PFSK-1 (cell line): ENCODE results near the gene ELMO1.

Experiments used
- FOXP2 ChIP-seq: optimal IDR thresholded peaks from 2 replicates; pipeline ENCODE3; 2011; ENCODE audit warnings: borderline replicate concordance, control low read depth, inconsistent platforms; ENCODE audit not compliant: insufficient read depth; ENCODE audit errors: extremely low read length, extremely low read depth
- POLR2AphosphoS5 ChIP-seq: IDR thresholded peaks from 2 replicates; pipeline ENCODE4 v1.6.1; 2012; ENCODE audit warnings: low read depth, mild to moderate bottlenecking, control low read depth, low read length, moderate library complexity
- REST ChIP-seq, 2 experiments: IDR thresholded peaks; 2 replicates each; pipeline versions ENCODE4 v1.6.1 to v1.8.0; 2011 to 2012; ENCODE audit warnings: low read depth in 2 of 2, low read length in 2 of 2, control low read depth in 1 of 2, inconsistent platforms in 1 of 2, mild to moderate bottlenecking in 1 of 2, moderate library complexity in 1 of 2; ENCODE audit not compliant: insufficient read depth in 1 of 2
- SIN3A ChIP-seq: IDR thresholded peaks from 2 replicates; pipeline ENCODE4 v1.6.1; 2012; ENCODE audit warnings: mild to moderate bottlenecking, low read length, moderate library complexity, borderline replicate concordance; ENCODE audit not compliant: insufficient read depth
- TAF1 ChIP-seq: IDR thresholded peaks from 2 replicates; pipeline ENCODE4 v1.6.1; 2012; ENCODE audit warnings: low read length, control low read depth, borderline replicate concordance; ENCODE audit not compliant: insufficient read depth

The ELMO1 gene

DNA sequence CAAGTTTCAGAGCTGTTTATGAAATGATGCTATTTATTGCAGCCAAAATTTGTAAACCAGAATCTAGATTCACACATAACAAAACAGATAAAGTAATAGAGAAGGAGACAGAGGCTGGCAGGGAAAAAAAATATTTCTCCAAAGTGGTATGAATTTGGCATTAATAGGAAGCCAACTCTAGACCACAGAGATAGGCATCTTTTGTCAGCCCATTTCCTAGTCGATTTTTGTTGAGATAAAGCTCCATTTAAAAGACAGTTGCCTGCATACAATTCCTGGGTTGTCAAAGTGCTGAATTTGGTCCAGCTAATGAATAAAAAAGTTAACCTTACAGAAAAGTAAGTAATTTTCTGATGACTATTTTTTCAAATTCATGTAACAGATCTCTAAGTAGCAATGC, 219.3 kb downstream of the ELMO1 start:
- TF ChIP-seq SIN3A (no peak), TAF1 (no peak), POLR2AphosphoS5 (no peak), REST (IDR thresholded peaks at IDR 0.05; ENCODE audit: insufficient read depth in 1 of 2, low read depth in 2 of 2, low read length in 2 of 2) (no peak), FOXP2 (no peak)

DNA sequence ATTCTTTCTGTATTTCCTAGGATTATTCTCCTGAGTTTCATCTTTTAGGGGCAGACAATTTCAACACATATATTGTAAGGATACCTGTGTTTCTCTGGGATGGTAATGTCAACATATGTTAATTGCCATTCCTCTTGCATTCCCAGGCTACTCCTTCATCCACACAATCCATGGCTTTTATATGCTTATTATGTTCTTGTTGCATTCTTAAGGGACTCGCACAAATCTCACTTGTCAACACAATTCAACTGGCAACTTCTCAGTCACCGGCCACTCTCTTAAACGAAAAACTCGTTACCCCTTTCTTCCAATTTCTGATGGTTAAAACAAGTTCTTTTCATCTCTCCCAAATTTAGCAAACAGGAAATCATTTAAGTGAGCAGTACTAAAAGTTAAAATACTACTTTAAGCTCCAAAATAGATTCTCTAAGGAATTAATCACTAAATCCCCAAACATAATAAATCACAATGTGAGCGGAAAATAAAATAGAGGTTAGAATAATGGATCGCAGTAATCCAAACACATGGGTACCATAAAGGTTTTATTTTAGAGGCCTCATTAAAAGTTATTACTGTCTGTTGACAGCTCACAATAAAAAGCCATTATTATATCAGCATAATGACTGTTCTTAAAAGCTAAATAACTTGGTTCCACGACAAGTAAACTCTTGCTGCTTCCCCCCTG, 223.2 kb downstream of the ELMO1 start:
- TF ChIP-seq POLR2AphosphoS5 (no peak), SIN3A (no peak), FOXP2 (no peak), TAF1 (no peak), REST (IDR thresholded peaks at IDR 0.05; ENCODE audit: insufficient read depth in 1 of 2, low read depth in 2 of 2, low read length in 2 of 2) (no peak)

GRCh38 chr7:37224746-37225145, 223.9 kb downstream of the ELMO1 start:
- no peak for TF ChIP-seq TAF1
- TF ChIP-seq POLR2AphosphoS5, result no peak
- no peak for TF ChIP-seq REST (IDR thresholded peaks at IDR 0.05; ENCODE audit: insufficient read depth in 1 of 2, low read depth in 2 of 2, low read length in 2 of 2)
- TF ChIP-seq SIN3A, result no peak
- TF ChIP-seq FOXP2, result no peak

GRCh38 chr7:37220664-37221063, 228.0 kb downstream of the ELMO1 start:
- TF ChIP-seq FOXP2 (no peak), TAF1 (no peak), REST (IDR thresholded peaks at IDR 0.05; ENCODE audit: insufficient read depth in 1 of 2, low read depth in 2 of 2, low read length in 2 of 2) (no peak)

DNA sequence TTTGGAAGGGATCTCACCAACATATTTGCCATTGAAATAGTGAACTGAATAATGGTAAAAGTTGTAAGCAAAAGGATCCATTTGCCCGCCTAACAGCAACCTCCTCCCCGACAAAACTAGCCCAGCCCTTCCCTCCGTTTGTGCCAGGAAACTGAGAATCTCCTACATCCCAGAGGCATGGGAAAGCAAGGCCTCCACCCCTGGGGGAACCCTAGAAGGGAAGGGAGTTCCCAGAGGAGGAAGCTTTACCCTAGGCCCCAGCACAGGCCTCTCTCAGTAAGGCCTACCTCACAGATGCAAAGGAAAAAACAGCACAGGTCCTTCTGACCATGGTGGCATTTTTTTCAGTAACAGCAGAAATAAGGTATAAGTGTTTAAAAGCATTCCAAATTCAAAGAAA, 229.7 kb downstream of the ELMO1 start:
- TF ChIP-seq POLR2AphosphoS5 (no peak), TAF1 (no peak), SIN3A (no peak), FOXP2 (no peak), REST (IDR thresholded peaks at IDR 0.05; ENCODE audit: insufficient read depth in 1 of 2, low read depth in 2 of 2, low read length in 2 of 2) (no peak)
